Astrocyte of the spinal cord (primary cell): ENCODE measurements around the gene RRAGC.
A peak's percentile ranks its signal among the peaks of the same experiment; 100 is the strongest.

Experiments
- DNase-seq: peaks from one replicate; pipeline ENCODE4 v3.0.0; 2011; ENCODE audit warnings: low read depth, low spot score
- H3K4me3 ChIP-seq: 2 replicates; pipeline ENCODE4 v1.5.1; 2011; ENCODE audit warnings: low read depth, mild to moderate bottlenecking, low read length, moderate library complexity
- CTCF ChIP-seq: IDR thresholded peaks from 2 replicates; pipeline ENCODE4 v1.5.1; 2012; ENCODE audit warnings: low read depth, mild to moderate bottlenecking, low read length, inconsistent platforms
- in situ Hi-C: cut with HindIII; loops from 2 replicates; pipeline ENCODE4 v1.10.0; 2017; ENCODE audit warnings: low sequenced_read_pairs

The RRAGC gene

GRCh38 chr1:38806090-38806489 is 53.5 kb downstream of the RRAGC start:
- H3K4me3 ChIP-seq, result no peak overlapping the region
- in situ Hi-C loops, result no loop called here
- no peak for DNase-seq
- TF ChIP-seq CTCF, result no peak

- TF ChIP-seq CTCF, result no peak
- in situ Hi-C loops, result no loop called here
- no peak for DNase-seq
Observed at GRCh38 chr1:38805036-38805435, 54.5 kb downstream of the RRAGC start.

GRCh38 chr1:38804062-38804886 is 55.3 kb downstream of the RRAGC start:
- H3K4me3 ChIP-seq, result no peak overlapping the region
- DNase-seq, result no peak
- TF ChIP-seq CTCF, result no peak
- in situ Hi-C loops, result no loop called here

More at GRCh38 chr1:38805036-38805435, 54.5 kb downstream of the RRAGC start:
- no peak overlapping the region for H3K4me3 ChIP-seq

GRCh38 chr1:38803647-38804046 is 55.9 kb downstream of the RRAGC start:
- no peak for TF ChIP-seq CTCF
- no peak overlapping the region for H3K4me3 ChIP-seq
- in situ Hi-C loops, result no loop called here
- peak; percentile 13 for DNase-seq

GRCh38 chr1:38800720-38801671 is 58.6 kb downstream of the RRAGC start:
- no peak for DNase-seq
- TF ChIP-seq CTCF, result no peak
- H3K4me3 ChIP-seq, result no peak overlapping the region
- in situ Hi-C loops, result no loop called here

GRCh38 chr1:38793299-38793698 is 66.3 kb downstream of the RRAGC start:
- TF ChIP-seq CTCF, result no peak

More at GRCh38 chr1:38793299-38793698, 66.3 kb downstream of the RRAGC start:
- no peak overlapping the region for H3K4me3 ChIP-seq
- no peak for DNase-seq
- in situ Hi-C loops, result no loop called here
